ENCODE data around the gene NNMT. TPM values are rescaled to one million over a fixed set of nuclear protein-coding genes. Genes with fewer than 3 reads are reported as not detected.

NNMT gene
- not detected for total RNA-seq

DNA sequence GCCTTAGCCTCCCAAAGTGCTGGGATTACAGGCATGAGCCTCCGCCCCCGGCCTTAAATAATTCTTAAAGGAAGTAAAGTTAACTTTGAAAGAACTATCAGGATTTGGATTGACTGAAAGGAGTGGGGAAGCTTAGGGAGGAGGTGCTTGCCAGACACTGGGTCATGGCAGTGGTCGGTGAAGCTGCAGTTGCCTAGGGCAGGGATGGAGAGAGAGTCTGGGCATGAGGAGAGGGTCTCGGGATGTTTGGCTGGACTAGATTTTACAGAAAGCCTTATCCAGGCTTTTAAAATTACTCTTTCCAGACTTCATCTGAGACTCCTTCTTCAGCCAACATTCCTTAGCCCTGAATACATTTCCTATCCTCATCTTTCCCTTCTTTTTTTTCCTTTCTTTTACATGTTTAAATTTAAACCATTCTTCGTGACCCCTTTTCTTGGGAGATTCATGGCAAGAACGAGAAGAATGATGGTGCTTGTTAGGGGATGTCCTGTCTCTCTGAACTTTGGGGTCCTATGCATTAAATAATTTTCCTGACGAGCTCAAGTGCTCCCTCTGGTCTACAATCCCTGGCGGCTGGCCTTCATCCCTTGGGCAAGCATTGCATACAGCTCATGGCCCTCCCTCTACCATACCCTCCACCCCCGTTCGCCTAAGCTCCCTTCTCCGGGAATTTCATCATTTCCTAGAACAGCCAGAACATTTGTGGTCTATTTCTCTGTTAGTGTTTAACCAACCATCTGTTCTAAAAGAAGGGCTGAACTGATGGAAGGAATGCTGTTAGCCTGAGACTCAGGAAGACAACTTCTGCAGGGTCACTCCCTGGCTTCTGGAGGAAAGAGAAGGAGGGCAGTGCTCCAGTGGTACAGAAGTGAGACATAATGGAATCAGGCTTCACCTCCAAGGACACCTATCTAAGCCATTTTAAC lies at the start of gene NNMT:
TSS of gene NNMT (plus strand) at position 724 of the 929 bp plus-strand sequence. CDS start at position 882, 158 bp downstream.
- peak; percentile 6 for DNase-seq

DNA sequence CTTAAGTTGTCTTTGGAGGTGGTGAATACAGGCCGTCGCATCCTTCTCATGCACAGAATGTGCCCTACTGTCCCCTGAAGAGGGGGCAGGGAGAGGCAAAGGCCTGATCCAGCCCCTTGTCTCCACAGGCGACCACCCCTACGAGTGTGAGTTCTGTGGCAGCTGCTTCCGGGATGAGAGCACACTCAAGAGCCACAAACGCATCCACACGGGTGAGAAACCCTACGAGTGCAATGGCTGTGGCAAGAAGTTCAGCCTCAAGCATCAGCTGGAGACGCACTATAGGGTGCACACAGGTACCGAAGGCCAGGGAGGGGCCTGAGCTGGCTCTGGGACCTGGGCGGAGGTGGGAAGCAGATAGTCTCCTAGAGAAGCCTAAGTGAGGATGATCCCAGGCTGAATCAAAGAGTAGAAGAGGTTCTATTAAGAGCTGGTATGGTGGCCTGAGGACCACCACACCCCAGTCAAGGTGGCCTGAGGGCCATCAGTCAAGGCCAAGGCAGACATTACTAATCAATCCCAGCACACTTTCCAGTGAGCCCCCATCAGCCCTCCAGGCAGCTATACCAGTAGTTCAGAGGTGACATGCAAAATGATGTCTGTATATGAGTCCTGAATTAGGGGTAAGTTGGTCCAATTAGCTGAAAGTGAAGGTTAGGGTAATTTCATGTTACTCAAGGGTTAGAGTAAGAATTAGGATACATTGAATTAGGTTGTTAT lies 49.0 kb upstream of the NNMT start:
- DNase-seq = no peak

DNA sequence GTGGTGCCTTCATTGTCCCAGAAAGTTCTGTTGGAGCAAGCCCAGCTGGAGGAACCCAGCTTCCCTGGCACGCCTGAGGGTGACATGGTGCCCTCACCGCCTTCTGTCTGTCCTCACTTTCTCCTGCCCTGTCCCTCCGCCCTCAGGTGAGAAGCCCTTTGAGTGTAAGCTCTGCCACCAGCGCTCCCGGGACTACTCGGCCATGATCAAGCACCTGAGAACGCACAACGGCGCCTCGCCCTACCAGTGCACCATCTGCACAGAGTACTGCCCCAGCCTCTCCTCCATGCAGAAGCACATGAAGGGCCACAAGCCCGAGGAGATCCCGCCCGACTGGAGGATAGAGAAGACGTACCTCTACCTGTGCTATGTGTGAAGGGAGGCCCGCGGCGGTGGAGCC lies 46.0 kb upstream of the NNMT start:
- DNase-seq = no peak

DNA sequence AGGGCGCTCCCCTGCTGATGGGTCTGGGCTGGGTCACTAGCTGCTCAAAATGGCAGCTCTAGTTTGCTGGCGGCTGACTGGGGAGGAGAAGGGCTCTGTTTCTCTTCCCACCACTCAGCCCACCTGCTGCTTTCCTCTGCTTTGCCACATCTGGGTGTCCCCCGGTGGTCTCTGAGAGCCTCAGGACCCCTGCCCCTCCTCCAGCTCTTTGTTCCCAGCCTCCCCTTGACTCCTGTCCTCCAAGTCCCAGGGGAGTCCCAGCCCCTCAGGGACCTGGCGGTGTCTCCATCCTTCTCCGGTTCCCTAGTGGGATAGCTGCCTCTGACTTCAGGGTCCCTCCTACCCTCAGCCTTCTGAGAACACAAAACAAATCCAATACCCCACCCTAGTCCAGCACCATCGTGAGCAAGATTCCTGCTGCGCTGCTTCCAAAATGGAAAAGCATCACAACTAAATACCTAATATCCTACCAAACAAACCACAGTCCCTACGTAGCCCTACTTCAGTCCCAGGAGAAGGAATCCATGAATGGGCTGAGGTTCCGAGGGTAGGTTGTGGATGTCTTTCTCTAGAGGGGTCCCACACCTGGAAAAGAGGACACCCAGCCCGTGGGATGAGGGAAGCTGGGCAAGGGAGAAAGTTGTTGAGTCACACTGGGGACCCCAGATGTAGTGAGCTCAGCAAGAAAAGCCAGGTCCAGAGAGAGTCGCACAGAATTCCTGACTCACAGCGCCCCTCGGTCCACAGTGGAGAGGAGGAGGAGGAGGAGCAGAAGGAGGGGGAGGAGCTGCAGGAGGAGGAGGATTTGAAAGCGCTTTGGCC lies 45.0 kb upstream of the NNMT start:
- DNase-seq = no peak

GRCh38 chr11:114251815-114252337 lies 44.3 kb upstream of the NNMT start:
- DNase-seq = no peak

DNA sequence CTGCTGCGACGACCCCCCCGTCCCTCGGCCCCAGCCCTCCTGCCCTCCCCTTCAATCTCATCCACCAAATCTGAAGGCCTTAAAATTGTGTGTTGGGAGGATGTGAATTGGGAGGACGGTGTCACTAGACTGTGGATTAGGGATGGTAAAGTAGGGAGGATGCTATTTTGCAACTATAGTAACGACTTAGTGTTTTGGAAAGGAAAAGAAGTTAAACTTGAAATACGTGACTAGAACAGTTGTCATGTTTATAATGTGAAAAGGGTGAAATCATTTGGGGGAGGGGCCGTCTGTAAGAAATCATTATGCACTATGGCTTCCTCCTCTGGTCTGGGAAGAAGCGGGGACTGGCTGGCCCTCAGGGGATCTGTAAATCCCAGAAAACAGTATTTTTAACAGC lies 43.4 kb upstream of the NNMT start:
- DNase-seq = no peak

- DNase-seq = no peak
These were observed 42.4 kb upstream of the NNMT start for GRCh38 chr11:114253771-114254170.

DNA sequence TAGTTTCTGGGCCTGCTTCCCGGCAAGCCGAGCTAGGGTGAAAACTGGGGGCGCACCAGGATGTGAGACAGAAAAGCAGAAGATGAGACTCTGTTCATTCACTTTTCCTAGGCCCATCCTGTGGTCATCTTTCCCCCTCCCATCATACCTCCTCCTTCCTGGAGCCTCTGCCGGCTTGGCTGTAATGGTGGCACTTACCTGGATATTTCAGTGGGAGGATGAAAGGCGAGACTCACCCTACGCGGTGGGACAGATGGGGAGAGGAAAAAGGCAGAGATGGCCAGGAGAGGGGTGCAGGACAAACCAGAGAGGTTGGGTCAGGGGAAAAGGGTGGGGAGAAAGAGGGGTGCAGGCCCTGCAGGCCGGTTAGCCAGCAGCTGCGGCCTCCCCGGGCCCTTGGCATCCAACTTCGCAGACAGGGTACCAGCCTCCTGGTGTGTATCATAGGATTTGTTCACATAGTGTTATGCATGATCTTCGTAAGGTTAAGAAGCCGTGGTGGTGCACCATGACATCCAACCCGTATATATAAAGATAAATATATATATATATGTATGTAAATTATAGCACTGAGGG lies 41.5 kb upstream of the NNMT start:
- DNase-seq = no peak

DNA sequence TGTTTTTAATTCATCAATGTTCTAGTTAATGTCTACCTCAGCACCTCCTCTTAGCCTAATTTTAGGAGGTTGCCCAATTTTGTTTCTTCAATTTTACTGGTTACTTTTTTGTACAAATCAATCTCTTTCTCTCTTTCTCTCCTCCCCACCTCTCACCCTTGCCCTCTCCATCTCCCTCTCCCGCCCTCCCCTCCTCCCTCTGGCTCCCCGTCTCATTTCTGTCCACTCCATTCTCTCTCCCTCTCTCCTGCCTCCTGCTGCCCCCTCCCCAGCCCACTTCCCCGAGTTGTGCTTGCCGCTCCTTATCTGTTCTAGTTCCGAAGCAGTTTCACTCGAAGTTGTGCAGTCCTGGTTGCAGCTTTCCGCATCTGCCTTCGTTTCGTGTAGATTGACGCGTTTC lies 40.9 kb upstream of the NNMT start:
- no peak for DNase-seq

- no peak for DNase-seq
These were observed 39.8 kb upstream of the NNMT start for GRCh38 chr11:114256176-114256966.

DNA sequence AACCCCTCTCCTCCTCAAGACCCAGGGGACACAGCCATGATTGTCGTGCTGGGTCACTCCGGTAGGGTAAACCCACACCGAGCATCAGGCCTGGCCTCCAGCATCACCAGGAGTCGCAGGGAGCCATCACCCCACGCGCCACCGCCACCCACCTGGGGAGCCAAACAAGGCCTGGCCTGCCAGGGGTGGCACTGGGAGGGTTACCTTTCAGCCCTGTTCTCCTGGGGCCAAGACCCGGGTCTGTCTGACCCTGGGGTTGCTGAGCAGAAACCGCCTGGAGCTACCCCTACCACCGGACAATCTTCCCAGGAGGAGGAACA lies 39.3 kb upstream of the NNMT start:
- DNase-seq = no peak

- peak; percentile 25 for DNase-seq
These were observed 38.3 kb upstream of the NNMT start for GRCh38 chr11:114257621-114258558.

DNA sequence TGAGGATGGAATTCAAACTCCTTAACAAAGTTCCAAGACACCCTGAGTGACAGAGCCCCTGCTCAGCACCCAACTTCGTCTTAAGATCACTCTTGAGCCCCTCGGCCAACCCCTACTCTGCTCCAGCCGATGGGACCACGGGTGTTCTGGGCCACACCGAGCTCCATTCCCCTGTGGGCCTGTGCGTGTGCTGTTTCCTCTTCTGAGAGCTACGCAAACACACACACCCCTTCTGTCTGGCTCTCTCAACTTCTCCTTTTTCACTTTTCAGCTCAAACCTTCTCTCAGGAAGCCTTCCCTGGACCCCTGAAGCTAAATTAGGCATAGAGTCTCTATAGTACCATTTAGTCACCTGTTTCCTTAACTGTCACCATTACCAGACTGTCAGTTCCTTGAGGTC lies 37.5 kb upstream of the NNMT start:
- DNase-seq = no peak

GRCh38 chr11:114259124-114259526 lies 37.1 kb upstream of the NNMT start:
- peak; percentile 40 for DNase-seq

- no peak for DNase-seq
These were observed 36.6 kb upstream of the NNMT start for GRCh38 chr11:114259551-114259983.

DNA sequence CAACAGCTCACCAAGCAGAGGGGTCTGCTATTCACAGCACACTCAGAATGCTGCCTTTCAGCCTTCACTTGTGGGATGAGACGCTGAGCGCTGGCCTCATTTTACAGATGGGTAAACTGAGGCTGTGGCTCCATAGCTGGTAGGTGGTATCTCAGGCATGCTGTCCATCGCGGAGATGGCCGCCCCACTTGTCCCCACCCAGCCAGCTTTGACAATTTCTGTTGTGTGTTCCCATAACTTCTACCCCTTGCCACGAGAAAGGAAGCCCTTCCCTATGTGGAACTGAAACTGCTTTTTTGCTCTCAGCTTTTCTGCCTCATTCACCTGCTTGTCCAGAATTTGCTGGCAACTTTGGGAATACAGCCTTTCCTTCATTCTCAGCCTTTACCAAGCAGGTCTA lies 36.1 kb upstream of the NNMT start:
- no peak for DNase-seq

DNA sequence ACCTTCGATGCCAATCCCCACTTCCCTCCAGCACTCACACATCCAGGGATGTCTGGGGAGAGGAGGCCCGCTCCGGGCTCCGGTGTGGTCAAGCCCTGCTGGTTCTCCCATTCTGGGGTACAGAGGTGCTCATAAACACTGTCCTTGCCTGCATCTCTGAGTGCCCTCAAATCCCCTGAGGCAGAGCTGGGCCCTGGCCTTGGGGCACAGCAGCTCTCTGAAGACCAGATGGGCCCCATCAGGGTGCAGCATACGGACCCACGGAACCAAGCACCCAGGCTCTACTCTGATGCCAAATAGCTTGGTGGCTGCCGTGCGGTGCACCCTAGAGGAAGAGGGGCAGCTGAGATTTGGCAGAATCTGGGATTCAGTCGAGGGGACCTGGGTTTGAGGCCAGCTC lies 35.7 kb upstream of the NNMT start:
- DNase-seq = no peak

GRCh38 chr11:114261791-114262190 lies 34.4 kb upstream of the NNMT start:
- DNase-seq = no peak

DNA sequence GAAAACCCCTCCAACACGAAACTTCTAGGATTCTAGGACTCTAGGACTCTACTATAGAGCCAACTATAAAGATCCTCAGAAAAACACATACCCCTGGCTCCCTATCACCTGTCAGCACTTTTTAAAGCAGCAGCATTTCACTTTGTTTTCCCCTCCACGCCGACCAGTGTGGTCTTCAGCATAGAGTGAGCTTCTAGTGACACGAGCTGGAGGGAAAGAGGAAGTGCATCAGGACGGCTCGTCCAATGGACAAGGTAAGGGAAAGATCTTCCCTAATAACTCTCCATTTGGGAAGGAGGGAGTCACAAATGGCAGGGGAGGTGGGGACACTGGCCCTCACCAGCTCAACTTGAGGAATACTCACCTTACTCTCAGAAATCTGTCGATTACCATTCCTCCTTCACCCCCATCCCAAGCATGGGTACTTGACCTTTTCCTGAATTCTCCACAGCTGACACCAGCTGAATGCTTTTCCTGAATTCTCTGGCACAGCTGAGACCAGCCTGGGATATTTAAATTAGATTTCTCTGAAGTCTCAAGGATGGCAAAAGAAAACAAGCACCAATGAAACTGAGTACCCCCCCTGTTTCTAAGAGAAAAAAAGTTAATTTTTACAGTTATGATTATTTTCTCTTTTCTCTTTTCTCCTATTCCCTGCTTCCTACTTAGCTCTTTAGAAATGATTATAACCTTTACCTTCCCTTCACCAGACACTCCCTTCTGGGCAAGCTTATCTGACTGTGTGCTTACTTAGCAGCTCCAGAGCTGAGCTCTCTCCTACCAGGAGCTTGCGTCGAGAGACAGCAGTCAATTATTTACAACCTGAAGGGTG lies 33.3 kb upstream of the NNMT start:
- peak; percentile 38 for DNase-seq

All from occipital lobe (tissue), 2 donors.